Suppressor macrophage (primary cell): ENCODE measurements around the gene TEAD4.

Experiments
- DNase-seq, 4 experiments: peaks; one replicate each; pipeline ENCODE4 v3.0.0-alpha.2; 2020 to 2022

The TEAD4 gene

GRCh38 chr12:3003357-3003992 lies 44.3 kb downstream of the TEAD4 start:
- no peak for DNase-seq

DNA sequence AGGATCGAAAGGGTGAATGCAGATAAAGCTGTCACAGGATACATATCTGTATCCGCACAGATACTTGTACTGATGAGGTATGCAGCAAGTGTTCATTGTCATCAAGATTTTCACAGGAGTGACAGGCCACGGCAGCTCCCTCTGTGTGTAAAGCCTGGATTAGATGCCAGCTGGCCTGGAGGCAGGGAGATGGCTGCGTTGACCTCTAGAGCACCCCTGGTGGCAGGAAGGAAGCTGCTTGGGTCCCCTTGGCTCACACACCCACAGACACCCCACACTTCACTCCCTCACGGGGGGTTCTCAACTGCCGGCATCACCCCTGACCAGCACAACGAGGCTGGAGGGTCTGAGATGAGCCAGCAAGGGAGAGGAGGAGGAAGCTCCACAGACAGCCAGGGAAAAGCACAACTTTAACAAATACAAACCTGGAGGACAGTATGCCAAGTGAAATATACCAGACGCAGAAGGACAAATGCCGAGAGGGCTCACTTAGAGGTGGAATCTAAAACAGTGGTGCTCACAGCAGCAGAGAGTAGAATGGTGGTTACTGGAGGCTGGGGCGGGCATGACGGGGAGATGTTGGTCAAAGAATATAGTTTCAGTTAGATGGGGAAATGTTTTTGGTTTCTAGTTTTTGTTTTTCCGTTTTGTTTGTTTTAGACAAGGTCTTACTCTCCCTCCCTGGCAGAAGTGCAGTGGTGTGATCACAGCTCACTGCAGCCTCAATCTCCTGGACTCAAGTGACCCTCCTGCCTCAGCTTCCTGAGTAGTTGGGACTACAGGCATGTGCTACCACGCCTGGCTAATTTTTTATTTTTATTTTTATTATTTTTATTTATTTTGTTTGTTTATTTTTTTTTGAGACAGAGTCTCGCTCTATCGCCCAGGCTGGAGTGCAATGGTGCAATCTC lies 45.7 kb downstream of the TEAD4 start:
- DNase-seq, result peak in 2 of 4 experiments; percentile 8 to 10

GRCh38 chr12:3005736-3006135 lies 46.5 kb downstream of the TEAD4 start:
- DNase-seq, result no peak

DNA sequence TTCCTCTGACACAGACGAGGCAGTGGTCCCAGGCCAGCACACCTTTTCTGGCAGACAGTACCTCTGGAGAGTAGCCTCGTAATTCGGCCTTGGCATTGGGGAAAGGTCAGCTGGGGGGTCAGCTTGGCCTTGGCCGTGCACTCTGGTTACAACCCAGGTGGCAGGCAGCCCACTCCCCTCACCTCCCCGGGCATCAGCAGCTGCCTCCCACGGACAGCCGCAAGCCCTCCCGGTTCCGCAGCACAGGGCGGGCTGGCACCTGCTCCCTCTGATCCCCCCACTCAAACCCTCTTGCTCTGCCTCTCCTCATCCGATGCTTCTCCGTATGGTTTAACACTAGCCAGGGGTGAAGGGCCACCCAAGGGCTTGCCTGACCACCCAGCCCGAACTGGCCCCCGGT lies 50.6 kb downstream of the TEAD4 start:
- DNase-seq, result no peak

- no peak for DNase-seq
These were observed 51.2 kb downstream of the TEAD4 start for GRCh38 chr12:3010214-3010930.

GRCh38 chr12:3012786-3013185 lies 53.6 kb downstream of the TEAD4 start:
- DNase-seq, result no peak

GRCh38 chr12:3014641-3015040 lies 55.4 kb downstream of the TEAD4 start:
- peak in 1 of 4 experiments; percentile 8 for DNase-seq

DNA sequence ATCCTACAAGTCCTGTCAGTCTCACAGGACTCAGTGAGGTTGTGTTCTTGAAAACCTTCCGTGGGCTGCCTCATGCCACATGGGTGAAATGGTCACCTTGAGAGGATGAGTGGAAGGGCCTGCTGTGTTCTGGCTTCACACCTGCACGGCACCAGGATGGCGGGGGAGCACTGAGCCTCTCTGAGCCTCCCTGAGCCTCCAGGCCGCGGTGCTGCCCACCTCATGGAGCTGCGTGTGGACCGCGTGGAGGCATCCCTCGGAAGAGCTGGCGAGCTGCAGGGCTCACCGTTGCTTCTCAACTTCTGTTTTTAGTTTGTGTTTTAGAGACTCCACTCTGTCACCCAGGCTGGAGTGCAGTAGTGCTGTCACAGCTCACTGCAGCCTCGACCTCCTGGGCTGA lies 56.2 kb downstream of the TEAD4 start:
- DNase-seq, result no peak

GRCh38 chr12:3016191-3016590 lies 57.0 kb downstream of the TEAD4 start:
- DNase-seq, result no peak

- no peak for DNase-seq
These were observed 58.1 kb downstream of the TEAD4 start for GRCh38 chr12:3017281-3017680.

- no peak for DNase-seq
These were observed 59.2 kb downstream of the TEAD4 start for GRCh38 chr12:3018284-3019004.

GRCh38 chr12:3019005-3019680 lies 59.9 kb downstream of the TEAD4 start:
- DNase-seq, result no peak

- DNase-seq, result no peak
These were observed 61.2 kb downstream of the TEAD4 start for GRCh38 chr12:3020399-3020798.

DNA sequence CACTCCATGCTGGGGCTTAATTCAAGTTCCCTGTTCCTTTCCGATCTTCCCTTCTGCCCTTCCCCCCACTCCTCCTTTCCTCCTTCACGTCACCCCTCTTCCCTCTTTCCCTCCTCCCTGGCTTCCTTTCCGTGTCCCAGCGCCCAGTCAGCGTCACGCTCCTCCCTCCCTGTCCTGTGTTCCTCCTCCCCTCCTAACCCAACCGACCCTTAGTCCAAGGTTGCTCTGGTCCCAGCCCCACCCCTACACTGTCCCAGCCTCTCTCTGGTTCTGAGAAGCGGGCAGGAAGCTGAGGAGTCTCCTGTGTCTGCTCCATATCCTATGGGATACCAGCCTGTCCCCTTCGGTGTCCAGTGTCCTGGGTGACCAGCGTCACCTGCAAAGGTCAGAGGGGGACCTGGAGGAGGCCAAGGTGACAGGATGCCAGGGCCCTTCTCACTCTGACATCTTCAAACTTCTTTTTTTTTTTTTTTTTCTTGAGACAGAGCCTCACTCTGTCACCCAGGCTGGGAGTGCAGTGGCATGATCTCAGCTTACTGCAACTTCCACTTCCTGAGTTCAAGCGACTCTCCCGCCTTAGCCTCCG lies 61.7 kb downstream of the TEAD4 start:
- no peak for DNase-seq

DNA sequence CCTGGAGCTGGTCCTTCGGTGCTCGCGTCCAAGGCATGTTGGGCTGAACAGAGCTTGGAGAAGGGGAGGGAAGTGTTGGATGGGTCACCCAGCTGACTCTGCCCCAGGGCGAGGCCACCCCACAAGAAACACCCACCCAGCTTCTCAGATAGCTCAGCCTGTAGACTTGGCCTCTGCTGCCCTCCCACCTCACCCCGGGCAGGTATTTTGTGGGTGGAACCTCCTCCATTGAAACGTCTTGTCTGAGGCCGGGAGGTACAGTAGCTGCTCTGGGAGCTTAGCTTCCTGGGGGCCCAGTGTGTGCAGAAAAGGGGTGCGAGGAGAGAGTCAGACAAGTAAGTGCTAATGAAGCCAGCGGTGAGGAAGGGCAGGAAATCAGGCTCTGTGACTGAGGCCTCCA lies 63.2 kb downstream of the TEAD4 start:
- no peak for DNase-seq

GRCh38 chr12:3022961-3023360 lies 63.8 kb downstream of the TEAD4 start:
- DNase-seq, result no peak

- no peak for DNase-seq
These were observed 68.9 kb downstream of the TEAD4 start for GRCh38 chr12:3028108-3028507.

GRCh38 chr12:3030821-3031429 lies 71.7 kb downstream of the TEAD4 start:
- DNase-seq, result no peak

DNA sequence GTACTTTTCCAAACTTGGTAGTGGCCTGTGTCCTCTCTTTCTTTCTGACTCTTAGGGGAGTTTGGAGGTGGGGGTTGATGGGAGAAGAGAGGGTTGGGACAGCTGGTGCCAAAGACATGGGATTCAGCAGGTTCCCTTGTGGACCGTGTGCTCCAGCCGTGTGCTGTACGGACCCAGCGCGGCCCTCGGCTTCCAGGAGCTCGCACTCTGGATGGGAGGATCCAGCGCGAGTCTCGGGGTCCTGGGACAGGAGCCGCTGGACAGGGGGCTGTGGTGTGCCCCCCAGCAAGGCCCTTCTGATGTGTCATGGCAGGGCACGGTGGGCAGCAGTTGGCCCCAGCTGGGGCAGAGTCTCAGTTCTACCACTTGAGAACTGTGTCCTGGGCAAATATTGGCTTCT lies 73.0 kb downstream of the TEAD4 start:
- no peak for DNase-seq

GRCh38 chr12:3032770-3033538 lies 73.8 kb downstream of the TEAD4 start:
- DNase-seq, result no peak

- DNase-seq, result no peak
These were observed 74.3 kb downstream of the TEAD4 start for GRCh38 chr12:3033539-3033867.
